Thoracic aorta (tissue), 2 donors: ENCODE results near the gene GP9. TPM values are rescaled to one million over a fixed set of nuclear protein-coding genes. Genes with fewer than 3 reads are reported as not detected.
"Not testable (repeated sequence)": the region's sequence is repeated elsewhere in the genome, so short reads cannot be mapped to it uniquely, and the experiment has no call there.

Source experiments
- ATAC-seq: fragments of 150-250 bp; one replicate; pipeline ENCODE4 v1.8.0; 2017; ENCODE audit warnings: low read depth; ENCODE audit not compliant: insufficient number of reproducible peaks, low FRiP score
- DNase-seq: peaks from one replicate; pipeline ENCODE4 v3.0.0-alpha.2; 2020; ENCODE audit warnings: low spot score
- H3K27ac ChIP-seq, 2 donors: fragments of 200-600 bp; sonication (generic); 1 replicate in 1 of 2; 2 replicates in 1 of 2; pipeline ENCODE4 v1.5.1; 2016; ENCODE audit warnings: mild to moderate bottlenecking in 2 of 2, moderate library complexity in 2 of 2
- H3K27me3 ChIP-seq: fragments of 200-600 bp; sonication (generic); replicated peaks from 2 replicates; pipeline ENCODE4 v1.6.0; 2016; ENCODE audit warnings: mild to moderate bottlenecking; ENCODE audit not compliant: insufficient read depth
- H3K36me3 ChIP-seq: fragments of 200-600 bp; sonication (generic); one replicate; pipeline ENCODE4 v1.5.1; 2016
- H3K4me1 ChIP-seq, 2 donors: fragments of 200-600 bp; sonication (generic); 1 replicate in 1 of 2; 2 replicates in 1 of 2; pipeline versions ENCODE4 v1.5.1 to v1.6.0; 2016; ENCODE audit warnings: low read depth in 2 of 2, mild to moderate bottlenecking in 1 of 2; ENCODE audit not compliant: control insufficient read depth in 1 of 2
- H3K4me3 ChIP-seq: fragments of 200-600 bp; sonication (generic); 2 replicates; pipeline ENCODE4 v1.5.1; 2016; ENCODE audit warnings: mild to moderate bottlenecking
- H3K9me3 ChIP-seq: fragments of 200-600 bp; sonication (generic); 2 replicates; pipeline ENCODE4 v1.5.1; 2016
- CTCF ChIP-seq: fragments of 200-600 bp; sonication (generic); IDR thresholded peaks from one replicate; pipeline ENCODE4 v1.5.1; 2019; ENCODE audit warnings: antibody characterized with exemption
- total RNA-seq, 2 donors: library from RNA; depleted of rRNA; stranded (reverse); fragments of >200 nt; gene quantifications; one replicate each; pipeline versions ENCODE4 v1.1.0 to v1.2.3, GENCODE V29; 2016

The GP9 gene
- total RNA-seq, 2 donors from 2014 or later, result not detected

GRCh38 chr3:129106866-129107565, 46.4 kb downstream of the GP9 start:
- Histone ChIP-seq H3K27me3 (no peaks in the 10 kb centered on the region), H3K4me1 (peaks cover 4 to 23% of the 10 kb centered on the region in 2 donors), H3K9me3 (no peaks in the 10 kb centered on the region), H3K36me3 (no peaks in the 10 kb centered on the region), H3K27ac (no peak overlapping the region), H3K4me3 (no peak overlapping the region)
- DNase-seq (no peak), ATAC-seq (no peak)
- TF ChIP-seq CTCF, result no peak

- no peak for TF ChIP-seq CTCF
- Histone ChIP-seq H3K27me3 (no peaks in the 10 kb centered on the region), H3K4me1 (peaks cover 4 to 23% of the 10 kb centered on the region in 2 donors), H3K9me3 (no peaks in the 10 kb centered on the region), H3K4me3 (no peak overlapping the region), H3K36me3 (no peaks in the 10 kb centered on the region), H3K27ac (no peak overlapping the region)
- no peak for ATAC-seq
- no peak for DNase-seq
Measured at GRCh38 chr3:129107793-129108192, 47.2 kb downstream of the GP9 start.

DNA sequence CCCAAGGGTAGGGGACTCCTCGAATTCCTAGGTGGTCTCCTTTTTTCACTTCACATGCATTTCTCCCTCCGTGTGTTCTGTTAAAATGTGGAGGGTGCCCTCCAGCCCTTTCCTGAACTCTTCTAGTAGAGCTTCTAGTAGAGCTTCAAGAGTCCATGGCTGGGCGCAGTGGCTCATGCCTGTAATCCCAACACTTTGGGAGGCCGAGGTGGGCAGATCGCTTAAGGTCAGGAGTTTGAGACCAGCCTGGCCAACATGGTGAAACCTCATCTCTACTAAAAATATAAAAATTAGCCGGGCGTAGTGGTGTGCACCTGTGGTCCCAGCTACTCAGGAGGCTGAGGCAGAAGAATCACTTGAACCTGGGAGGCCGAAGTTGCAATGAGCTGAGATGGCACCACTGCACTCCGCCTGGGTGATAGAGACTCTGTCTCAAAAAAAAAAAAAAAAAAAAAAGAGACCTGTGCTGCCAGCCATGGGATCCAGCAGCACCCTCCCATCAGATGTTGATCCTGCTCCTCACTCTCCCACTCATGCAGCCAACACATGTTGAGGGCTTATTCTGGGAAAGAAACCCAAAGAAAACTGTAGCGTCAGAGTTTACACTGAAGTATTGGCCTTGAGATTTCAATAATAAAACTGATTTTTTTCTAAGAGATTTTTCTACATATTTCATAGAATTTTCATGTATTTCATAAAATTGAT, 50.6 kb downstream of the GP9 start:
- H3K4me1 ChIP-seq, H3K27me3 ChIP-seq, H3K9me3 ChIP-seq, H3K27ac ChIP-seq, H3K4me3 ChIP-seq, H3K36me3 ChIP-seq, ATAC-seq, DNase-seq: not testable (repeated sequence)

Other genes with a start within 250 kb of the GP9 start
- gene ACAD9, start 181.2 kb upstream of the GP9 start, total RNA-seq, result 10 to 100 TPM; 29.9 to 40.8 TPM
- under 1 TPM in 1 of 2 donors, not detected in 1; 0.68 TPM for gene CFAP92, start 66.7 kb upstream of the GP9 start, total RNA-seq
- 1 to 10 TPM in 1 of 2 donors, not detected in 1; 1.4 TPM for gene EFCC1, start 59.5 kb upstream of the GP9 start, total RNA-seq
- 10 to 100 TPM; 26.4 to 53.5 TPM for gene RAB43, start 61.0 kb downstream of the GP9 start, total RNA-seq
- 10 to 100 TPM in 1 of 2 donors, 1 to 10 TPM in 1; 7.7 to 16.4 TPM for gene ISY1, start 100.3 kb downstream of the GP9 start, total RNA-seq
- gene CNBP, start 123.1 kb downstream of the GP9 start, total RNA-seq, result 100 to 1,000 TPM; 308 to 459 TPM
- gene COPG1, start 188.8 kb downstream of the GP9 start, total RNA-seq, result 100 to 1,000 TPM; 126 to 141 TPM
- 10 to 100 TPM; 12.0 to 23.9 TPM for gene HMCES, start 218.1 kb downstream of the GP9 start, total RNA-seq